ENCODE results near the gene ARHGAP26. TPM values are rescaled to one million over a fixed set of nuclear protein-coding genes. Genes with fewer than 3 reads are reported as not detected.
A peak's percentile ranks its signal among the peaks of the same experiment; 100 is the strongest.

Gene ARHGAP26
- total RNA-seq, 6 experiments from 2014 or later: 6.7 to 14.5 (median 8.3) TPM

- H3K27ac ChIP-seq: peak overlapping the region in 1 of 3 donors; percentile 41
Observed at GRCh38 chr5:142823126-142823525, 52.9 kb downstream of the ARHGAP26 start.

GRCh38 chr5:142823806-142824205 lies 53.6 kb downstream of the ARHGAP26 start:
- ATAC-seq (no peak), DNase-seq (no peak)
- H3K9me3 ChIP-seq: no peaks in the 10 kb centered on the region
- peaks cover 0 to 33% (median 16%) of the 10 kb centered on the region in 4 donors for H3K4me1 ChIP-seq
- no peaks in the 10 kb centered on the region for H3K36me3 ChIP-seq
- TF ChIP-seq POLR2A (IDR thresholded peaks at IDR 0.05): no peak
- no peak for TF ChIP-seq CTCF (IDR thresholded peaks at IDR 0.05)
- no peaks in the 10 kb centered on the region for H3K27me3 ChIP-seq
- WGBS (ENCODE audit: insufficient coverage, low coverage, low lambda C conversion rate, missing lambda C conversion rate): 84% methylated on average over 5 of the region's 5 CpGs
- intact Hi-C loops (cut with DNase I): no loop called here
- H3K4me3 ChIP-seq: no peak overlapping the region
- H3K27ac ChIP-seq: no peak overlapping the region

More at GRCh38 chr5:142823126-142823525, 52.9 kb downstream of the ARHGAP26 start:
- Histone ChIP-seq H3K36me3 (no peaks in the 10 kb centered on the region), H3K27me3 (no peaks in the 10 kb centered on the region), H3K4me3 (no peak overlapping the region), H3K4me1 (peaks cover 0 to 40% (median 18%) of the 10 kb centered on the region in 4 donors), H3K9me3 (no peaks in the 10 kb centered on the region)
- 15% methylated on average over 2 of the region's 2 CpGs for WGBS (ENCODE audit: insufficient coverage, low coverage, low lambda C conversion rate, missing lambda C conversion rate)
- TF ChIP-seq POLR2A (IDR thresholded peaks at IDR 0.05) (no peak), CTCF (IDR thresholded peaks at IDR 0.05) (no peak)
- ATAC-seq (peak in 3 of 4 donors; percentile 26 to 56 (median 43)), DNase-seq (no peak)
- intact Hi-C loops (cut with DNase I): no loop called here

GRCh38 chr5:142824391-142824790 lies 54.2 kb downstream of the ARHGAP26 start:
- DNase-seq (no peak), ATAC-seq (no peak)
- intact Hi-C loops (cut with DNase I): no loop called here
- WGBS (ENCODE audit: insufficient coverage, low coverage, low lambda C conversion rate, missing lambda C conversion rate): 35% methylated on average over 2 of the region's 2 CpGs
- Histone ChIP-seq H3K27me3 (no peaks in the 10 kb centered on the region), H3K36me3 (no peaks in the 10 kb centered on the region), H3K4me3 (no peak overlapping the region), H3K4me1 (peaks cover 0 to 33% (median 16%) of the 10 kb centered on the region in 4 donors), H3K9me3 (no peaks in the 10 kb centered on the region), H3K27ac (no peak overlapping the region)
- no peak for TF ChIP-seq POLR2A (IDR thresholded peaks at IDR 0.05)
- TF ChIP-seq CTCF (IDR thresholded peaks at IDR 0.05): no peak

GRCh38 chr5:142825378-142826089 lies 55.4 kb downstream of the ARHGAP26 start:
- Histone ChIP-seq H3K9me3 (no peaks in the 10 kb centered on the region), H3K36me3 (no peaks in the 10 kb centered on the region), H3K27ac (no peak overlapping the region), H3K4me1 (peaks cover 0 to 25% (median 12%) of the 10 kb centered on the region in 4 donors), H3K4me3 (no peak overlapping the region), H3K27me3 (no peaks in the 10 kb centered on the region)
- TF ChIP-seq CTCF (IDR thresholded peaks at IDR 0.05): no peak
- no peak for TF ChIP-seq POLR2A (IDR thresholded peaks at IDR 0.05)
- intact Hi-C loops (cut with DNase I): no loop called here
- DNase-seq (no peak), ATAC-seq (peak in 2 of 4 donors; percentile 5 to 21)
- 66% methylated on average over 9 of the region's 13 CpGs for WGBS (ENCODE audit: insufficient coverage, low coverage, low lambda C conversion rate, missing lambda C conversion rate)
